Measurements from ENCODE around the gene CNIH3. TPM values are rescaled to one million over a fixed set of nuclear protein-coding genes. Genes with fewer than 3 reads are reported as not detected.

Gene CNIH3
- total and polyA plus RNA-seq, 5 donors from 2014 or later = 1.4 to 2.6 (median 1.9) TPM

GRCh38 chr1:224740685-224741052 lies 124.6 kb downstream of the CNIH3 start:
- H3K36me3 Mint-ChIP-seq = no peaks in the 10 kb centered on the region
- H3K36me3 ChIP-seq (ENCODE audit: control insufficient read depth, insufficient read depth, low read length) = no peaks in the 10 kb centered on the region

GRCh38 chr1:224742349-224742748 lies 126.2 kb downstream of the CNIH3 start:
- H3K27ac Mint-ChIP-seq = no peak overlapping the region
- H3K4me3 Mint-ChIP-seq = no peak overlapping the region
- ATAC-seq (ENCODE audit: low read depth in 2 of 2) (no peak), DNase-seq (no peak)
- H3K36me3 Mint-ChIP-seq = no peaks in the 10 kb centered on the region
- H3K27me3 Mint-ChIP-seq = peaks cover 18% of the 10 kb centered on the region
- Histone ChIP-seq H3K4me3 (ENCODE audit: low read depth, low read length) (no peak overlapping the region), H3K27ac (ENCODE audit: insufficient read depth, low read length, poor library complexity, severe bottlenecking) (no peak overlapping the region), H3K9me3 (ENCODE audit: control insufficient read depth in 2 of 2, low read length in 2 of 2) (no peaks in the 10 kb centered on the region), H3K4me1 (ENCODE audit: control insufficient read depth, insufficient read depth, low read length, poor library complexity, severe bottlenecking) (no peaks in the 10 kb centered on the region), H3K36me3 (ENCODE audit: control insufficient read depth, insufficient read depth, low read length) (no peaks in the 10 kb centered on the region), H3K27me3 (ENCODE audit: control insufficient read depth, insufficient read depth, low read length) (no peaks in the 10 kb centered on the region)
- peaks cover 0 to 15% (median 2%) of the 10 kb centered on the region in 4 donors for H3K4me1 Mint-ChIP-seq
- H3K9me3 Mint-ChIP-seq = peaks cover 0 to 3% (median 0%) of the 10 kb centered on the region in 7 donors

More at GRCh38 chr1:224740685-224741052, 124.6 kb downstream of the CNIH3 start:
- H3K27ac ChIP-seq (ENCODE audit: insufficient read depth, low read length, poor library complexity, severe bottlenecking) = no peak overlapping the region
- Mint-ChIP-seq H3K9me3 (no peaks in the 10 kb centered on the region), H3K27ac (no peak overlapping the region), H3K4me1 (peaks cover 0 to 7% (median 0%) of the 10 kb centered on the region in 4 donors), H3K4me3 (no peak overlapping the region), H3K27me3 (peaks cover 14% of the 10 kb centered on the region)
- H3K4me1 ChIP-seq (ENCODE audit: control insufficient read depth, insufficient read depth, low read length, poor library complexity, severe bottlenecking) = no peaks in the 10 kb centered on the region
- no peaks in the 10 kb centered on the region for H3K27me3 ChIP-seq (ENCODE audit: control insufficient read depth, insufficient read depth, low read length)
- no peak for DNase-seq
- H3K9me3 ChIP-seq (ENCODE audit: control insufficient read depth in 2 of 2, low read length in 2 of 2) = no peaks in the 10 kb centered on the region
- no peak for ATAC-seq (ENCODE audit: low read depth in 2 of 2)
- no peak overlapping the region for H3K4me3 ChIP-seq (ENCODE audit: low read depth, low read length)

GRCh38 chr1:224743608-224744164 lies 127.6 kb downstream of the CNIH3 start:
- Histone ChIP-seq H3K27ac (ENCODE audit: insufficient read depth, low read length, poor library complexity, severe bottlenecking) (no peak overlapping the region), H3K27me3 (ENCODE audit: control insufficient read depth, insufficient read depth, low read length) (no peaks in the 10 kb centered on the region), H3K4me3 (ENCODE audit: low read depth, low read length) (no peak overlapping the region), H3K36me3 (ENCODE audit: control insufficient read depth, insufficient read depth, low read length) (no peaks in the 10 kb centered on the region), H3K4me1 (ENCODE audit: control insufficient read depth, insufficient read depth, low read length, poor library complexity, severe bottlenecking) (no peaks in the 10 kb centered on the region), H3K9me3 (ENCODE audit: control insufficient read depth in 2 of 2, low read length in 2 of 2) (no peaks in the 10 kb centered on the region)
- ATAC-seq (ENCODE audit: low read depth in 2 of 2) = no peak
- Mint-ChIP-seq H3K27ac (no peak overlapping the region), H3K36me3 (no peaks in the 10 kb centered on the region), H3K4me3 (no peak overlapping the region), H3K4me1 (peaks cover 0 to 15% (median 2%) of the 10 kb centered on the region in 4 donors), H3K27me3 (peaks cover 16% of the 10 kb centered on the region), H3K9me3 (peaks cover 0 to 3% (median 0%) of the 10 kb centered on the region in 7 donors)
- no peak for DNase-seq

- H3K4me1 Mint-ChIP-seq = peaks cover 0 to 15% (median 2%) of the 10 kb centered on the region in 4 donors
- H3K27ac Mint-ChIP-seq = no peak overlapping the region
- H3K27me3 Mint-ChIP-seq = peaks cover 16% of the 10 kb centered on the region
- DNase-seq = no peak
- Histone ChIP-seq H3K4me1 (ENCODE audit: control insufficient read depth, insufficient read depth, low read length, poor library complexity, severe bottlenecking) (no peaks in the 10 kb centered on the region), H3K27me3 (ENCODE audit: control insufficient read depth, insufficient read depth, low read length) (no peaks in the 10 kb centered on the region), H3K9me3 (ENCODE audit: control insufficient read depth in 2 of 2, low read length in 2 of 2) (no peaks in the 10 kb centered on the region), H3K4me3 (ENCODE audit: low read depth, low read length) (no peak overlapping the region), H3K27ac (ENCODE audit: insufficient read depth, low read length, poor library complexity, severe bottlenecking) (no peak overlapping the region), H3K36me3 (ENCODE audit: control insufficient read depth, insufficient read depth, low read length) (no peaks in the 10 kb centered on the region)
- H3K9me3 Mint-ChIP-seq = peaks cover 0 to 3% (median 0%) of the 10 kb centered on the region in 7 donors
- no peak for ATAC-seq (ENCODE audit: low read depth in 2 of 2)
- no peak overlapping the region for H3K4me3 Mint-ChIP-seq
- H3K36me3 Mint-ChIP-seq = no peaks in the 10 kb centered on the region
Observed at GRCh38 chr1:224744521-224744920, 128.4 kb downstream of the CNIH3 start.

GRCh38 chr1:224745394-224745793 lies 129.3 kb downstream of the CNIH3 start:
- H3K27ac Mint-ChIP-seq = no peak overlapping the region
- H3K4me3 Mint-ChIP-seq = no peak overlapping the region

DNA sequence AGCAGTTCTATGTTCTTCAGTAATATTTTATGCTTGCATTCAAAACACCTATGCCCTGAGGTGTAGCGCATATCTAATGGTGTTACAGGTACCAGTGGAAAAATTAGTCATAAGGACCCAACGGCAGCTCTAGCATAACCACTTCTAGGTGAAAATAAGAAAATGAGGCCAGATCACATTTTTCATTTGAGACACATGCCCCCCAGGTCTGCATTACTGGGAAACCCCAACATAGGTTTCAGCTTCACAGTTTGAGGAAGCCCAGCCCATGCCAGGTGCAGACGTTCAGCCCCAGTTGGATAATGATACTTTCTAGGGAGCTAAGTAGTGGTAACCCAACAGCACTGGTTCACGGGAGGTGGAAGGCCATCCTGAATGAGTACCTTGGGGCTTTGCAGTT lies 129.8 kb downstream of the CNIH3 start:
- Histone ChIP-seq H3K36me3 (ENCODE audit: control insufficient read depth, insufficient read depth, low read length) (no peaks in the 10 kb centered on the region), H3K27ac (ENCODE audit: insufficient read depth, low read length, poor library complexity, severe bottlenecking) (no peak overlapping the region), H3K4me3 (ENCODE audit: low read depth, low read length) (no peak overlapping the region), H3K4me1 (ENCODE audit: control insufficient read depth, insufficient read depth, low read length, poor library complexity, severe bottlenecking) (no peaks in the 10 kb centered on the region), H3K9me3 (ENCODE audit: control insufficient read depth in 2 of 2, low read length in 2 of 2) (no peaks in the 10 kb centered on the region), H3K27me3 (ENCODE audit: control insufficient read depth, insufficient read depth, low read length) (no peaks in the 10 kb centered on the region)
- H3K36me3 Mint-ChIP-seq = no peaks in the 10 kb centered on the region
- H3K27ac Mint-ChIP-seq = no peak overlapping the region
- peaks cover 16% of the 10 kb centered on the region for H3K27me3 Mint-ChIP-seq
- peaks cover 0 to 3% (median 0%) of the 10 kb centered on the region in 7 donors for H3K9me3 Mint-ChIP-seq
- H3K4me3 Mint-ChIP-seq = no peak overlapping the region
- ATAC-seq (ENCODE audit: low read depth in 2 of 2) (no peak), DNase-seq (no peak)
- H3K4me1 Mint-ChIP-seq = peaks cover 0 to 15% (median 3%) of the 10 kb centered on the region in 4 donors

More at GRCh38 chr1:224745394-224745793, 129.3 kb downstream of the CNIH3 start:
- H3K4me3 ChIP-seq (ENCODE audit: low read depth, low read length) = no peak overlapping the region
- no peaks in the 10 kb centered on the region for H3K36me3 ChIP-seq (ENCODE audit: control insufficient read depth, insufficient read depth, low read length)
- H3K4me1 ChIP-seq (ENCODE audit: control insufficient read depth, insufficient read depth, low read length, poor library complexity, severe bottlenecking) = no peaks in the 10 kb centered on the region
- H3K4me1 Mint-ChIP-seq = peaks cover 0 to 15% (median 2%) of the 10 kb centered on the region in 4 donors
- peaks cover 0 to 3% (median 0%) of the 10 kb centered on the region in 7 donors for H3K9me3 Mint-ChIP-seq
- H3K9me3 ChIP-seq (ENCODE audit: control insufficient read depth in 2 of 2, low read length in 2 of 2) = no peaks in the 10 kb centered on the region
- peaks cover 16% of the 10 kb centered on the region for H3K27me3 Mint-ChIP-seq
- ATAC-seq (ENCODE audit: low read depth in 2 of 2) = no peak
- no peaks in the 10 kb centered on the region for H3K27me3 ChIP-seq (ENCODE audit: control insufficient read depth, insufficient read depth, low read length)
- no peak overlapping the region for H3K27ac ChIP-seq (ENCODE audit: insufficient read depth, low read length, poor library complexity, severe bottlenecking)
- no peak for DNase-seq
- no peaks in the 10 kb centered on the region for H3K36me3 Mint-ChIP-seq

GRCh38 chr1:224747578-224747977 lies 131.5 kb downstream of the CNIH3 start:
- H3K9me3 ChIP-seq (ENCODE audit: control insufficient read depth in 2 of 2, low read length in 2 of 2) = no peaks in the 10 kb centered on the region
- DNase-seq (no peak), ATAC-seq (ENCODE audit: low read depth in 2 of 2) (no peak)
- no peaks in the 10 kb centered on the region for H3K27me3 ChIP-seq (ENCODE audit: control insufficient read depth, insufficient read depth, low read length)
- peaks cover 0 to 21% (median 3%) of the 10 kb centered on the region in 4 donors for H3K4me1 Mint-ChIP-seq
- no peak overlapping the region for H3K4me3 ChIP-seq (ENCODE audit: low read depth, low read length)
- no peak overlapping the region for H3K27ac ChIP-seq (ENCODE audit: insufficient read depth, low read length, poor library complexity, severe bottlenecking)
- H3K36me3 Mint-ChIP-seq = no peaks in the 10 kb centered on the region
- H3K9me3 Mint-ChIP-seq = peaks cover 0 to 3% (median 0%) of the 10 kb centered on the region in 7 donors
- H3K4me3 Mint-ChIP-seq = no peak overlapping the region
- H3K27me3 Mint-ChIP-seq = peaks cover 10% of the 10 kb centered on the region
- H3K4me1 ChIP-seq (ENCODE audit: control insufficient read depth, insufficient read depth, low read length, poor library complexity, severe bottlenecking) = no peaks in the 10 kb centered on the region
- H3K27ac Mint-ChIP-seq = no peak overlapping the region
- H3K36me3 ChIP-seq (ENCODE audit: control insufficient read depth, insufficient read depth, low read length) = no peaks in the 10 kb centered on the region

GRCh38 chr1:224749916-224750315 lies 133.8 kb downstream of the CNIH3 start:
- Histone ChIP-seq H3K4me3 (ENCODE audit: low read depth, low read length) (no peak overlapping the region), H3K36me3 (ENCODE audit: control insufficient read depth, insufficient read depth, low read length) (no peaks in the 10 kb centered on the region), H3K27me3 (ENCODE audit: control insufficient read depth, insufficient read depth, low read length) (no peaks in the 10 kb centered on the region), H3K27ac (ENCODE audit: insufficient read depth, low read length, poor library complexity, severe bottlenecking) (no peak overlapping the region), H3K9me3 (ENCODE audit: control insufficient read depth in 2 of 2, low read length in 2 of 2) (no peaks in the 10 kb centered on the region), H3K4me1 (ENCODE audit: control insufficient read depth, insufficient read depth, low read length, poor library complexity, severe bottlenecking) (no peaks in the 10 kb centered on the region)
- DNase-seq (no peak), ATAC-seq (ENCODE audit: low read depth in 2 of 2) (no peak)
- no peaks in the 10 kb centered on the region for H3K36me3 Mint-ChIP-seq
- peaks cover 10% of the 10 kb centered on the region for H3K27me3 Mint-ChIP-seq
- no peak overlapping the region for H3K27ac Mint-ChIP-seq
- no peak overlapping the region for H3K4me3 Mint-ChIP-seq
- H3K4me1 Mint-ChIP-seq = peaks cover 0 to 21% (median 3%) of the 10 kb centered on the region in 4 donors
- H3K9me3 Mint-ChIP-seq = peaks cover 0 to 3% (median 0%) of the 10 kb centered on the region in 7 donors
